GM21381 (cell line): Measurements from ENCODE around the gene PRRT1B.
A peak's percentile ranks its signal among the peaks of the same experiment; 100 is the strongest.
"Not testable (repeated sequence)": the region's sequence is repeated elsewhere in the genome, so short reads cannot be mapped to it uniquely, and the experiment has no call there.

Experiments
- ATAC-seq: cut with Tn5 transposase; IDR thresholded peaks from one replicate; pipeline ENCODE4 v1.9.1; 2021; ENCODE audit warnings: mild to moderate bottlenecking, moderate library complexity; ENCODE audit not compliant: unreplicated experiment

The PRRT1B gene

GRCh38 chr9:131545003-131545785, at the start of gene PRRT1B:
Gene PRRT1B (plus strand): TSS chr9:131545523. CDS start chr9:131545616, 93 bp downstream.
- no peak for ATAC-seq

- ATAC-seq, result no peak
Measured at GRCh38 chr9:131495785-131496184, 49.5 kb upstream of the PRRT1B start.

GRCh38 chr9:131496844-131497405, 48.4 kb upstream of the PRRT1B start:
- ATAC-seq, result no peak

GRCh38 chr9:131499254-131499767, 46.0 kb upstream of the PRRT1B start:
- ATAC-seq, result no peak

GRCh38 chr9:131500377-131500776, 44.9 kb upstream of the PRRT1B start:
- ATAC-seq, result no peak

- ATAC-seq, result no peak
Measured at GRCh38 chr9:131500939-131501541, 44.3 kb upstream of the PRRT1B start.

- ATAC-seq, result peak; percentile 76
Measured at GRCh38 chr9:131502781-131503625, 42.3 kb upstream of the PRRT1B start, which contains the start of gene POMT1. Gene POMT1 (plus strand): TSS chr9:131502918. CDS start chr9:131504219, 1,301 bp downstream.

GRCh38 chr9:131503626-131504465, 41.5 kb upstream of the PRRT1B start:
- no peak for ATAC-seq

GRCh38 chr9:131505012-131505411, 40.3 kb upstream of the PRRT1B start:
- no peak for ATAC-seq

- no peak for ATAC-seq
Measured at GRCh38 chr9:131511416-131511815, 33.9 kb upstream of the PRRT1B start.

- no peak for ATAC-seq
Measured at GRCh38 chr9:131511880-131512279, 33.4 kb upstream of the PRRT1B start.

- ATAC-seq, result no peak
Measured at GRCh38 chr9:131513177-131513576, 32.1 kb upstream of the PRRT1B start.

GRCh38 chr9:131515559-131516031, 29.7 kb upstream of the PRRT1B start:
- not testable (repeated sequence) for ATAC-seq

- no peak for ATAC-seq
Measured at GRCh38 chr9:131516100-131516499, 29.2 kb upstream of the PRRT1B start.

GRCh38 chr9:131516930-131517329, 28.4 kb upstream of the PRRT1B start:
- no peak for ATAC-seq

GRCh38 chr9:131517761-131518190, 27.5 kb upstream of the PRRT1B start:
- no peak for ATAC-seq

- ATAC-seq, result no peak
Measured at GRCh38 chr9:131518553-131518952, 26.8 kb upstream of the PRRT1B start.

- no peak for ATAC-seq
Measured at GRCh38 chr9:131520503-131520902, 24.8 kb upstream of the PRRT1B start.

GRCh38 chr9:131521203-131521602, 24.1 kb upstream of the PRRT1B start:
- no peak for ATAC-seq

GRCh38 chr9:131521822-131522221, 23.5 kb upstream of the PRRT1B start:
- no peak for ATAC-seq
